ENCODE data around the gene JAKMIP3. TPM values are rescaled to one million over a fixed set of nuclear protein-coding genes. Genes with fewer than 3 reads are reported as not detected.

JAKMIP3 gene
- polyA plus RNA-seq, 1 experiment = 0.19 TPM

DNA sequence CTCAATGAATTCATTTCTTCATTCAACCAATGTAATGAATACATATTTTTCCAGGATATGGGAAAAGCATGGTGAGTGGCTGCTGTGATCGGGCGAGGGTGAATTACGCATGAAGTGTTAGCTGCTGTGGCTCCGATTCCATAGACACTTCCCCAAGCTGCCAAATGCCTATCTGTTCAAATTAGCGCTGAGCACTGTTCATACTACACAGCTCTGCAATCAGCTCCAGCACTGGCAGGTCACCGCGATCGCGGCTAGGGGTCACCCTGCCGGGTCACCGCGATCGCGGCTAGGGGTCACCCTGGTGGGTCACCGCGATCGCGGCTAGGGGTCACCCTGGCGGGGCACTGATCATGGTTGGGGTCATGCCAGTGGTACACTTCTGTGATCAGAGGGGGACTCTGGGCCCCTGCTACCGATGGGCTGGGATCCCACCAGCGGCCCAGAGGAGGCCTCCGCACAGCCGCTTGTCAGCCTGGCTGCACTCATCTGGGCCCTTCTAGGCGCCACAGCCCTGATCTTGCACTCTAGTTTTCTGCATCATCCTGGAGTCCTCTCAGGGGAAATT, 49.3 kb downstream of the JAKMIP3 start:
- no peak for DNase-seq (ENCODE audit: low read depth, low spot score)
- Histone ChIP-seq H3K27ac (ENCODE audit: low read depth, low read length) (no peak overlapping the region), H3K27me3 (ENCODE audit: control insufficient read depth, insufficient read depth, low read length) (peaks cover 7% of the 10 kb centered on the region), H3K4me3 (ENCODE audit: low read depth, low read length) (no peak overlapping the region), H3K9me3 (ENCODE audit: control insufficient read depth, insufficient read depth, low read length) (peaks cover 5% of the 10 kb centered on the region; the same call in 1 of the 2 replicates)
- POLR2A ChIA-PET = no interaction called here
- TF ChIP-seq, protein P1, sequence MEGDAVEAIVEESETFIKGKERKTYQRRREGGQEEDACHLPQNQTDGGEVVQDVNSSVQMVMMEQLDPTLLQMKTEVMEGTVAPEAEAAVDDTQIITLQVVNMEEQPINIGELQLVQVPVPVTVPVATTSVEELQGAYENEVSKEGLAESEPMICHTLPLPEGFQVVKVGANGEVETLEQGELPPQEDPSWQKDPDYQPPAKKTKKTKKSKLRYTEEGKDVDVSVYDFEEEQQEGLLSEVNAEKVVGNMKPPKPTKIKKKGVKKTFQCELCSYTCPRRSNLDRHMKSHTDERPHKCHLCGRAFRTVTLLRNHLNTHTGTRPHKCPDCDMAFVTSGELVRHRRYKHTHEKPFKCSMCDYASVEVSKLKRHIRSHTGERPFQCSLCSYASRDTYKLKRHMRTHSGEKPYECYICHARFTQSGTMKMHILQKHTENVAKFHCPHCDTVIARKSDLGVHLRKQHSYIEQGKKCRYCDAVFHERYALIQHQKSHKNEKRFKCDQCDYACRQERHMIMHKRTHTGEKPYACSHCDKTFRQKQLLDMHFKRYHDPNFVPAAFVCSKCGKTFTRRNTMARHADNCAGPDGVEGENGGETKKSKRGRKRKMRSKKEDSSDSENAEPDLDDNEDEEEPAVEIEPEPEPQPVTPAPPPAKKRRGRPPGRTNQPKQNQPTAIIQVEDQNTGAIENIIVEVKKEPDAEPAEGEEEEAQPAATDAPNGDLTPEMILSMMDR (IDR thresholded peaks at IDR 0.05; ENCODE audit: low read depth, low read length) = no peak
- CTCF ChIA-PET = no interaction called here

Other genes starting within 250 kb of the JAKMIP3 start
- 27.2 and 27.9 TPM in 2 replicates for gene PPP2R2D, start 164.9 kb upstream of the JAKMIP3 start, polyA plus RNA-seq (2011; rRNA removed)
- gene BNIP3, start 84.0 kb upstream of the JAKMIP3 start, polyA plus RNA-seq (2011; rRNA removed) = 68.6 and 73.5 TPM in 2 replicates
- gene DPYSL4, start 121.0 kb downstream of the JAKMIP3 start, polyA plus RNA-seq (2011; rRNA removed) = 9.0 and 12.7 TPM in 2 replicates
- gene STK32C, start 242.0 kb downstream of the JAKMIP3 start, polyA plus RNA-seq (2011; rRNA removed) = 5.0 and 5.3 TPM in 2 replicates